GM19328 (cell line): ENCODE data around the gene AARS1.
"Not testable (repeated sequence)": the region's sequence is repeated elsewhere in the genome, so short reads cannot be mapped to it uniquely, and the experiment has no call there.

Source experiments
- ATAC-seq: cut with Tn5 transposase; IDR thresholded peaks from one replicate; pipeline ENCODE4 v1.9.1; 2021; ENCODE audit warnings: mild to moderate bottlenecking, moderate library complexity; ENCODE audit not compliant: unreplicated experiment

The AARS1 gene

GRCh38 chr16:70289229-70290094 lies at the start of gene AARS1:
AARS1 (minus strand) TSS chr16:70289506; CDS start chr16:70282763, 6,743 bp downstream.
- peak; percentile 96 for ATAC-seq

GRCh38 chr16:70337814-70338213 lies 48.5 kb upstream of the AARS1 start:
- ATAC-seq, result no peak

GRCh38 chr16:70332728-70333127 lies 43.4 kb upstream of the AARS1 start:
- ATAC-seq, result not testable (repeated sequence)

- no peak for ATAC-seq
Measured at GRCh38 chr16:70331588-70332358, 42.5 kb upstream of the AARS1 start.

GRCh38 chr16:70331091-70331490 lies 41.8 kb upstream of the AARS1 start:
- ATAC-seq, result no peak

- ATAC-seq, result no peak
Measured at GRCh38 chr16:70324998-70325747, 35.9 kb upstream of the AARS1 start.

- no peak for ATAC-seq
Measured at GRCh38 chr16:70320121-70320520, 30.8 kb upstream of the AARS1 start.

GRCh38 chr16:70307726-70308125 lies 18.4 kb upstream of the AARS1 start:
- not testable (repeated sequence) for ATAC-seq

- no peak for ATAC-seq
Measured at GRCh38 chr16:70306880-70307279, 17.6 kb upstream of the AARS1 start.

- ATAC-seq, result no peak
Measured at GRCh38 chr16:70304892-70305448, 15.7 kb upstream of the AARS1 start.

- no peak for ATAC-seq
Measured at GRCh38 chr16:70302745-70303144, 13.4 kb upstream of the AARS1 start.

- no peak for ATAC-seq
Measured at GRCh38 chr16:70301121-70301520, 11.8 kb upstream of the AARS1 start.

- peak; percentile 59 for ATAC-seq
Measured at GRCh38 chr16:70298988-70299938, 10.0 kb upstream of the AARS1 start, which contains the start of gene DDX19B. DDX19B (plus strand) TSS chr16:70299186; CDS start chr16:70299298, 112 bp downstream.

- no peak for ATAC-seq
Measured at GRCh38 chr16:70295634-70296033, 6.3 kb upstream of the AARS1 start.

GRCh38 chr16:70294385-70295025 lies 5.2 kb upstream of the AARS1 start:
- no peak for ATAC-seq

- not testable (repeated sequence) for ATAC-seq
Measured at GRCh38 chr16:70292148-70292547, 2.8 kb upstream of the AARS1 start.

GRCh38 chr16:70290949-70291519 lies 1.7 kb upstream of the AARS1 start:
- ATAC-seq, result no peak

GRCh38 chr16:70287304-70287971 lies 1.9 kb downstream of the AARS1 start:
- ATAC-seq, result not testable (repeated sequence)
